ENCODE measurements around the gene LAG3.

The LAG3 gene

DNA sequence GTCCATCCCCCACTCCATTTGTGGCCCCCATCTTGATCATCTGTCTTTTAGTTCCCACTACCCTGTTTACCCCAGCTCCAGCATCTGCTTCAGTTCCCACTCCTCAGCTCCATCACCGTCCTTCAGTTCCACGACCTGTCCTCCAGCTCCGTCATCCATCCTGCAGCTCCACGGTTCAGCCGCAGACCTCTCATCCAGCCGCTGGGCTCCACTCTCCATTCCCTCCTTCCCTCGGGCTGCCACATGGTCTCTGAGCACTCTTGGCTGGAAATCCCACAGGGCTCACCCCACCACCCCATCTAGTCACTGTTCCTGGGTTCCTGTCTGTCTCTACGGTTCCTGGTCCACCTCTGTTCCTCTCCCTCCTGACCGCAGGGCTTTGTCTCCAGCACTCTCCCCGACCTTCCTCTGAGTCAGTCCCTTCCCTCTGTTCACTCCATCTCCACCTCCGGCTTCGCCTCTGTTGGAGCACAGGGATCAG lies 52.6 kb downstream of the LAG3 start:
- TF ChIP-seq, protein P1, sequence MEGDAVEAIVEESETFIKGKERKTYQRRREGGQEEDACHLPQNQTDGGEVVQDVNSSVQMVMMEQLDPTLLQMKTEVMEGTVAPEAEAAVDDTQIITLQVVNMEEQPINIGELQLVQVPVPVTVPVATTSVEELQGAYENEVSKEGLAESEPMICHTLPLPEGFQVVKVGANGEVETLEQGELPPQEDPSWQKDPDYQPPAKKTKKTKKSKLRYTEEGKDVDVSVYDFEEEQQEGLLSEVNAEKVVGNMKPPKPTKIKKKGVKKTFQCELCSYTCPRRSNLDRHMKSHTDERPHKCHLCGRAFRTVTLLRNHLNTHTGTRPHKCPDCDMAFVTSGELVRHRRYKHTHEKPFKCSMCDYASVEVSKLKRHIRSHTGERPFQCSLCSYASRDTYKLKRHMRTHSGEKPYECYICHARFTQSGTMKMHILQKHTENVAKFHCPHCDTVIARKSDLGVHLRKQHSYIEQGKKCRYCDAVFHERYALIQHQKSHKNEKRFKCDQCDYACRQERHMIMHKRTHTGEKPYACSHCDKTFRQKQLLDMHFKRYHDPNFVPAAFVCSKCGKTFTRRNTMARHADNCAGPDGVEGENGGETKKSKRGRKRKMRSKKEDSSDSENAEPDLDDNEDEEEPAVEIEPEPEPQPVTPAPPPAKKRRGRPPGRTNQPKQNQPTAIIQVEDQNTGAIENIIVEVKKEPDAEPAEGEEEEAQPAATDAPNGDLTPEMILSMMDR (IDR thresholded peaks at IDR 0.05): no peak

DNA sequence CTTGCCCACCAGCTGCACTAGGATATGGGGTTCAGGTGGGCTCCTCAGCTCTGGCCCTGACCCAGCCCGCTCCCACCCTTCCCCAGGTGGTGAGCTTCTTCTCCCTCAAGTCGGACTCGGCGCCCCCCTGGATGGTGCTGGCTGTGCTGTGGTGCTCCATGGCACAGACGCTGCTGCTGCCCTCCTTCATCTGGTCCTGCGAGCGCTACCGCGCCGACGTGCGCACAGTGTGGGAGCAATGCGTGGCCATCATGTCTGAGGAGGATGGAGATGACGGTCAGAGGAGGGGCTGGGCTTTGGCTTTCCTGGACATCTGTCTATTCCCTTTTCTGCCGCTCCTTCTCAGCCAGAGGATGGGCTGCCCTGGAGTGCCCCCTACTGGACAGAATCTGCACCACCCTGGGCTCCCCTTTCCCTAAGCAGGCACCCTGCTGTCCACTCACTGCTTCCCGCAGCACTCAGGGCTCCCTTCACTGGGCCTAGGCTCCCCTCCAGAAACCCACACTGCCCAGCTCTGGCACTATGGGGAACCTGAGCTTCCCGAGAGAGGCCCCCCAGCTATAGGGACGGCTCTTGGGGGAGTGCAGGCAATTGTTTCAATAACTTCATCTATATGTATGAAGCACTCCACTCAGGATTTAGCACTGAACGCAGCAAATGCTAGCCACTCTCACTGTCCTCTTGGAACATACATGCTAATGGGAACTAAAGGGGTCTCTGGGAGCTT lies 53.2 kb downstream of the LAG3 start:
- TF ChIP-seq, protein P1 (IDR thresholded peaks at IDR 0.05): peak; percentile 91

DNA sequence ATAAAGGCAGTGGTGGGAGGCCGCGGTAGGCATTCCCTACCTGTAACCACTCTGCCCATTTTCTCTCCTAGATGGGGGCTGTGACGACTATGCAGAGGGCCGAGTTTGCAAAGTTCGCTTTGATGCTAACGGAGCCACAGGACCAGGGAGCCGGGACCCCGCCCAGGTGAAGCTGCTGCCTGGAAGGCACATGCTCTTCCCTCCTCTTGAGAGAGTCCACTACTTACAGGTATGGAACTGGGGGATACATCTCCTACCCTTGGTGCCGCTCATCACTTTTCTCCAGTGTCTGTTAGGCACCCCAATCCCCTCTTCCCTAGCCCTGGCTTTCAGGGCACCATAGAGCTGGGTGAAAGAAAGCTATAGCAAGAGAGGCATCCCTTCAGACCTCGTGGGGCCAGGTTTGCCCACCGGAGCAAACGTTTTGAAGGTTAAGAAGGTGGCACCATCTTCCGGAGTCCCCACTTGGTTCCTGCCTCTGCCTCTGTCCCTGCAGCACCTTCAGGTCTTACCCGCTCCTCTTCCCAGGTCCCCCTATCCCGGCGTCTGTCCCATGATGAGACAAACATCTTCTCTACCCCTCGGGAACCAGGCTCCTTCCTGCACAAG lies 53.9 kb downstream of the LAG3 start:
- TF ChIP-seq, protein P1 (IDR thresholded peaks at IDR 0.05): no peak

DNA sequence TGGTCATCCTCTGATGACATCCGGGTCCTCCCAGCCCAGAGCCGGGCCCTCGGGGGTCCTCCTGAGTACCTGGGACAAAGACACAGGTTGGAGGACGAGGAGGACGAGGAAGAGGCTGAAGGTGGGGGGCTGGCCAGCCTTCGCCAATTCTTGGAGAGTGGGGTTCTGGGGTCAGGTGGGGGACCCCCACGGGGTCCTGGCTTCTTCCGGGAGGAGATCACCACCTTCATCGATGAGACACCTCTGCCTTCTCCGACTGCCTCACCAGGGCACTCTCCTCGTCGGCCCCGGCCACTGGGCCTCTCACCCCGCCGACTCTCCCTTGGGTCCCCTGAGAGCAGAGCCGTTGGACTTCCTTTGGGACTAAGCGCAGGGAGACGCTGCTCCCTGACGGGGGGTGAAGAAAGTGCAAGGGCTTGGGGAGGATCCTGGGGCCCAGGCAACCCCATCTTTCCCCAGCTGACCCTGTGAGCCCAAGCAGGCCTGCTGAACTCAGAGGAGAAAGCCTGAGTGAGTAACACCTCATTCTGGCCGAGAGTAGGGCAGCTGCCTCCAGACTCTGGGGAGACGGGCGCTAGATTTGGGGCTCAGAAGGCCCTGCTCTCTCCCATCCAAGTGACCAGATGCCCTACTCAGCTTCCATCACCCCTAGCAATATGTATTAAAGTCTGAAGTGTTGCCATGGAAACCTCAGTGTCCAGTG lies 54.6 kb downstream of the LAG3 start:
- TF ChIP-seq, protein P1 (IDR thresholded peaks at IDR 0.05): no peak

DNA sequence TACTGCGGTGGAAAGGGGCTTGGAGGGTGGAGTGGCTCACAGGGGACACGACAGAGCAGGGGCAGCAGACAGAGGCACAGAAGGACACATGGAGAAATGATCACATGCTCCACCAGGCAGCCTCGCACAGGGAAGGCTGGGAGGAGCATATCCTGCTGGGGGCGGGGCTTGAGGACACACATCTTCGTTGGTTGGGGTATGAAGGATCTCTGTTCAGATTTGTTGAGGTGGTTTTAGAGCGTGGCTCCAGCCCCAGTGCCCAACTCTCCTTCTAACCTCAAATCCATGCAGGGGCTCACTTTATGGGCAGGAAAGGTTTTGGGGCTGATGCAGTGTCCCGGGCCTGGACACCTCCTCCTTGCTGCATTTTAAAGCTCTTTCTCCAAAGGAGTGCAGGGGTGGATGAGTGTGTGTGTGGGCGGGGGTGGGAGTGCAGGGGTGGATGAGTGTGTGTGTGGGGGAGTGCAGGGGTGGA lies 55.2 kb downstream of the LAG3 start:
- TF ChIP-seq, protein P1 (IDR thresholded peaks at IDR 0.05): no peak

All from LNCAP (cell line).